Mesendoderm (in vitro differentiated cells): ENCODE results near the gene SQSTM1.

ENCODE experiments used
- DNase-seq: peaks from one replicate; pipeline ENCODE4 v3.0.0; 2013
- H2AK5ac ChIP-seq: 2 replicates; pipeline ENCODE4 v1.6.1; 2013; ENCODE audit warnings: low read length, inconsistent platforms
- H2BK120ac ChIP-seq: 2 replicates; pipeline ENCODE4 v1.6.1; 2013; ENCODE audit warnings: low read depth, mild to moderate bottlenecking, low read length, moderate library complexity, mixed read lengths
- H2BK15ac ChIP-seq: replicated peaks from 2 replicates; pipeline ENCODE4 v1.6.1; 2013; ENCODE audit warnings: low read depth, mild to moderate bottlenecking, moderate library complexity
- H2BK5ac ChIP-seq: 2 replicates; pipeline ENCODE4 v1.6.1; 2013; ENCODE audit warnings: low read length, inconsistent platforms
- H3K18ac ChIP-seq: 2 replicates; pipeline ENCODE4 v1.6.1; 2013; ENCODE audit warnings: mild to moderate bottlenecking, low read length, mixed read lengths
- H3K23ac ChIP-seq: one replicate; pipeline ENCODE4 v1.6.1; 2013; ENCODE audit warnings: low read length
- H3K27ac ChIP-seq: 2 replicates; pipeline ENCODE4 v1.5.1; 2013; ENCODE audit warnings: low read depth, mild to moderate bottlenecking, inconsistent platforms, low read length, moderate library complexity
- H3K27me3 ChIP-seq: 2 replicates; pipeline ENCODE4 v1.6.1; 2013; ENCODE audit warnings: low read length, control low read depth, mild to moderate bottlenecking, inconsistent platforms; ENCODE audit not compliant: insufficient read depth, poor library complexity
- H3K36me3 ChIP-seq: 2 replicates; pipeline ENCODE4 v1.6.1; 2013; ENCODE audit warnings: low read length, inconsistent platforms; ENCODE audit not compliant: control insufficient read depth, insufficient read depth
- H3K4ac ChIP-seq: one replicate; pipeline ENCODE4 v1.6.1; 2013; ENCODE audit warnings: low read depth, mild to moderate bottlenecking, low read length, moderate library complexity
- H3K4me1 ChIP-seq: 2 replicates; pipeline ENCODE4 v1.6.1; 2013; ENCODE audit warnings: low read depth, low read length, inconsistent platforms; ENCODE audit not compliant: control insufficient read depth
- H3K4me2 ChIP-seq: 2 replicates; pipeline ENCODE4 v1.6.1; 2013; ENCODE audit warnings: low read length
- H3K4me3 ChIP-seq: 2 replicates; pipeline ENCODE4 v1.5.1; 2013; ENCODE audit warnings: mild to moderate bottlenecking, low read length
- H3K56ac ChIP-seq: one replicate; pipeline ENCODE4 v1.6.1; 2013; ENCODE audit warnings: low read length
- H3K79me1 ChIP-seq: 2 replicates; pipeline ENCODE4 v1.6.1; 2013; ENCODE audit warnings: low read length, inconsistent platforms
- H3K79me2 ChIP-seq: 2 replicates; pipeline ENCODE4 v1.6.1; 2013; ENCODE audit warnings: mild to moderate bottlenecking, low read length; ENCODE audit not compliant: control insufficient read depth, insufficient read depth
- H3K9ac ChIP-seq: 2 replicates; pipeline ENCODE4 v1.6.1; 2013; ENCODE audit warnings: low read length, inconsistent platforms
- H4K5ac ChIP-seq: one replicate; pipeline ENCODE4 v1.6.1; 2013; ENCODE audit warnings: low read length
- H4K8ac ChIP-seq: one replicate; pipeline ENCODE4 v1.6.1; 2013; ENCODE audit warnings: low read depth, mild to moderate bottlenecking, control low read depth, low read length, moderate library complexity
- WGBS: extraction: QIAGEN DNeasy Blood & Tissue Kit; methylation state at CpG from one replicate; pipeline ENCODE4 v1.1.7; 2013; ENCODE audit warnings: low lambda C conversion rate, missing lambda C conversion rate; ENCODE audit not compliant: insufficient coverage; ENCODE audit errors: extremely low coverage; 5-methylcytosine and 5-hydroxymethylcytosine counted together

The SQSTM1 gene

DNA sequence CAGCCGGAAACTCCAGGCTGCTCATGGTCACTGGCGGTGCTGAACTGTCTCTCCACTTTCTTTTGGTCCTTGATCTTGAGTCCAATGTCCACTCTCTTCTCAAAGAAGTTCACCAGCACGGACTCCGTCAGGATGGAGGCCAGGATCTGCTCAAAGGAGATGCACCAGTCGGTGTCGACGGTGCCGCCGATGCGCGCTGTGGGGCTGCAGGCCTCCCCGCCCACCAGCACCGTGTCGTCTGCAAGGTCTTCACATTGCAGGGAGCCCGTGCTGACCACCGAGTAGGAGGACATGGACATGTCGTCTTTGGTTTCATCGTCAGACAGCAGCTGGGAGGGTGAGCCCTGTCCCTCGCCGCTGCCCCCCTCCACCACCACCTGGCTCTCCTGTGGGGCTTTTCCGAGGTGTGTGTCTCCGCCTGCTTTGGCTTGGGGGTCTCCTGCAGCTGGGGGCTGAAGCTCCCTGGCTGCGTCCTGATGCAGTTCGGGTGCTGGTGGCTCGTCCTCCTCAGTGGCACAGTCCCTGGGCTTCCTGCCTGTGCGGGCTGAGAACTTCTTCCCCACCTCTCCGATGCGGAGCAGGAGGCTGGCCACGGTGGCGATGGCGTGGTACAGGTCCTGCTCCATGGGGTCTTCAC, 42.9 kb downstream of the SQSTM1 start:
- H3K4me3 ChIP-seq, result no peak overlapping the region
- H3K79me2 ChIP-seq, result no peaks in the 10 kb centered on the region
- H2AK5ac ChIP-seq, result no peak overlapping the region
- H3K27me3 ChIP-seq, result no peaks in the 10 kb centered on the region
- no peak overlapping the region for H3K4me2 ChIP-seq
- no peak overlapping the region for H3K18ac ChIP-seq
- WGBS, result no CpG with 5 or more reads among the region's 31 CpGs
- H3K27ac ChIP-seq, result no peak overlapping the region
- peaks cover 5% of the 10 kb centered on the region for H3K36me3 ChIP-seq
- H3K4me1 ChIP-seq, result no peaks in the 10 kb centered on the region
- no peak overlapping the region for H3K9ac ChIP-seq
- H3K23ac ChIP-seq, result no peak overlapping the region
- no peak overlapping the region for H4K5ac ChIP-seq
- H3K56ac ChIP-seq, result no peak overlapping the region
- no peak overlapping the region for H2BK15ac ChIP-seq
- no peak overlapping the region for H4K8ac ChIP-seq
- no peaks in the 10 kb centered on the region for H3K79me1 ChIP-seq
- no peak overlapping the region for H2BK5ac ChIP-seq
- H2BK120ac ChIP-seq, result no peak overlapping the region
- no peak for DNase-seq
- H3K4ac ChIP-seq, result no peak overlapping the region

DNA sequence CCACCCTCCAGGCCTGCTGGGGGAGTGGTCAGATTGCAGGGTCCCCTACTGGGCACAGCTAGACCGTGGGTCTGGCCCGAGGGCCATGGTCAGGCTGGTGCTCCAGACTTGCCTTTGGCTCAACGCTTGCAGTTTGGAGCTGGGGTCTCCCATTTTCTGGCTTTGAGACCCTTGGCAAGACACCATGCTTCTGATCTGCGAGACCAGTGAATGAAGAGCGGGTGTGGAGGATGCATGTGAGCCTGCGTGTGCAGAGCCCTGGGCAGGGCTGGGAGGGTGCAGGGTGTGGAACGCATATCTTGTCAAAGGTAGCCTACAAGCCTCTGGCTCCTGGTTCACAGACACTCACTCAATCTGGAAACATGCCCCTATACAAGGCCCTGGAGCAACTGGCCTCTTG, 44.0 kb downstream of the SQSTM1 start:
- Histone ChIP-seq H3K4me2 (no peak overlapping the region), H3K4me1 (no peaks in the 10 kb centered on the region), H2BK120ac (no peak overlapping the region), H3K4ac (no peak overlapping the region), H3K23ac (no peak overlapping the region), H3K79me1 (no peaks in the 10 kb centered on the region), H4K5ac (no peak overlapping the region), H2BK15ac (no peak overlapping the region), H4K8ac (no peak overlapping the region), H3K9ac (no peak overlapping the region), H3K4me3 (no peak overlapping the region), H3K36me3 (peaks cover 5% of the 10 kb centered on the region), H3K27ac (no peak overlapping the region), H2BK5ac (no peak overlapping the region), H3K79me2 (no peaks in the 10 kb centered on the region), H2AK5ac (no peak overlapping the region), H3K18ac (no peak overlapping the region), H3K56ac (no peak overlapping the region), H3K27me3 (no peaks in the 10 kb centered on the region)
- no CpG with 5 or more reads among the region's 7 CpGs for WGBS
- no peak for DNase-seq

DNA sequence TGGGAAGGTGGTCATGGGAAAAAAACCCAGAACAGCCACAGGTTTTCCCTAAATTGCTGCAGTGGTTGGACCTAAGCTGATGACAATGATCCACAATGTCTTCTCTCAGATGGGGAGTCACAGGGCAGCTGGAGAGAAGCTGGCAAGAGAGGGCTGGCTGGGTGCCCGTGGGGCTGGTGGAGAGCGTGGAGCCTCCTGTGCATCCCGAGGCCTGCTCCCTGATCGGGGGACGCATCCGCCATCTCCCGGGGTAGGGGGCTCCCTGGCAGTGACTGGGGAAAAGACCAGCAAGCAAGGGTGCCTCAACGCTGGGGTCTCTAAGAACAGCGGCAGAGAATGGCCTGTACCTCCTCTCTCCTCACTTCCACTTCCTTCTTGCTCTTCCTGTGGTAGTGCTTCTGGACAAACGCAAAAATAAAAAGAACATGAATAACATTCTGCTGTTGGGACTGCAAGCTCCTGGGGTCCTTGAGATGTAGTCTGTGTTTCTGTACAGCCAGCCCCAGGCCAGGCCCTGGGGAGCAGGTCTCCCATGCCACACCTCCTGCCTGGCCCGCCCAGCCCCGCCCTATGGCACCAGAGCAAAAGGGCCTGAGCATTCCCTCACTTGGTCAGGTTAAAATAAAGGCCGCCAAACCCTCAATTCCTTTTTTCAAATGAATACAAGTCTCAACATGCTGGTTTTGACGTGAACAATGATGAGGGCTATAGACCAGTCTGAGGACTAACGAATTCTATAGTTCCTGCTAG, 45.0 kb downstream of the SQSTM1 start:
- no peaks in the 10 kb centered on the region for H3K79me2 ChIP-seq
- no peak overlapping the region for H2BK15ac ChIP-seq
- H3K23ac ChIP-seq, result no peak overlapping the region
- no peak overlapping the region for H2AK5ac ChIP-seq
- H3K18ac ChIP-seq, result no peak overlapping the region
- H2BK120ac ChIP-seq, result no peak overlapping the region
- no peak overlapping the region for H4K8ac ChIP-seq
- no peaks in the 10 kb centered on the region for H3K79me1 ChIP-seq
- H3K4me1 ChIP-seq, result no peaks in the 10 kb centered on the region
- no peak for DNase-seq
- WGBS, result no CpG with 5 or more reads among the region's 15 CpGs
- H3K27ac ChIP-seq, result no peak overlapping the region
- H3K36me3 ChIP-seq, result peaks cover 5% of the 10 kb centered on the region
- no peak overlapping the region for H4K5ac ChIP-seq
- no peak overlapping the region for H3K4me2 ChIP-seq
- H3K4ac ChIP-seq, result no peak overlapping the region
- no peak overlapping the region for H3K4me3 ChIP-seq
- H3K9ac ChIP-seq, result no peak overlapping the region
- no peak overlapping the region for H2BK5ac ChIP-seq
- H3K56ac ChIP-seq, result no peak overlapping the region
- H3K27me3 ChIP-seq, result no peaks in the 10 kb centered on the region

DNA sequence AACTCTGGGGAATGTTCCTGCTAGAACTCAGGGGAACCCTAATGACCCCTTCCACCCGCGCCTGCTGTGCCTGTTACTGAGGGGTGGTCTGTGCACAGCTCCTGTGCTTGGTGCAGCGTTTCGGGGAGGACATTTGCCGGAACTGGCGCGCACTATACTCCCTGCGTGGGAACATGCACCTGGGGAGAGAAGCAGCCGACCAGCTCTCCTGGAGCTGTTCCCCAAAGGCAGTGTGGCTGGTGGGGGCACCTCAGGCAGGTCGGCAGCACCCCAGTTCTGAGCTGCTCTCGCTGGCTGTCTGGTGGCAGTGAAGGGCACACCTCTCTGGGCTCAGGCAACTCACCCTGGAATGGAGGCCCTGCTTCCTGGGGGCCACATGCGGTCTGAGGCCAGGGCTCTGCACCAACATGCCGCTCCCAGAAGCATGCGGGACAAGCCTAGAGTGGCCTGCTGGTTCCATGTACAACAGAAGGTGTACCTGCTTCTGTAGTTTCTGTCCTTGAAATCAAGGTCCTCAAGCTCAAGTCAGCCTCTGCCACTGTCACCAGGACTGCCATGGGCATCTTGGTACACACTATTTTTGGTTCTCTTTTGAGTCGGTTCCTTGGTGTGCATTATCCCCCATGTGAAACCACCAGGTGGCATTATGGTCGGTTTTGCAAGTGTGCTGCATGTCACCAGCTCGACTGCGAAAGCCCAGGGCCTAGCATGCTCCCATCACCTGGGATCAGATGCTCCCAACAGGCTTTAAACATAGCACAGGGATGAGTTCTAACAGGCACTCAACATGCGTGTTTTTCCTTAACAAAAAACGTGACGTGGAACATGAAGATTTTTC, 45.8 kb downstream of the SQSTM1 start:
- no peak overlapping the region for H4K8ac ChIP-seq
- no peak overlapping the region for H4K5ac ChIP-seq
- no peak overlapping the region for H3K56ac ChIP-seq
- H3K23ac ChIP-seq, result no peak overlapping the region
- no peaks in the 10 kb centered on the region for H3K79me2 ChIP-seq
- no peak overlapping the region for H2AK5ac ChIP-seq
- peaks cover 5% of the 10 kb centered on the region for H3K36me3 ChIP-seq
- no peak overlapping the region for H3K4me2 ChIP-seq
- no peaks in the 10 kb centered on the region for H3K4me1 ChIP-seq
- H2BK5ac ChIP-seq, result no peak overlapping the region
- H3K18ac ChIP-seq, result no peak overlapping the region
- H3K27ac ChIP-seq, result no peak overlapping the region
- no peak overlapping the region for H3K4ac ChIP-seq
- H2BK15ac ChIP-seq, result no peak overlapping the region
- H3K9ac ChIP-seq, result no peak overlapping the region
- H3K27me3 ChIP-seq, result no peaks in the 10 kb centered on the region
- WGBS, result no CpG with 5 or more reads among the region's 21 CpGs
- no peak for DNase-seq
- H2BK120ac ChIP-seq, result no peak overlapping the region
- no peak overlapping the region for H3K4me3 ChIP-seq
- no peaks in the 10 kb centered on the region for H3K79me1 ChIP-seq

DNA sequence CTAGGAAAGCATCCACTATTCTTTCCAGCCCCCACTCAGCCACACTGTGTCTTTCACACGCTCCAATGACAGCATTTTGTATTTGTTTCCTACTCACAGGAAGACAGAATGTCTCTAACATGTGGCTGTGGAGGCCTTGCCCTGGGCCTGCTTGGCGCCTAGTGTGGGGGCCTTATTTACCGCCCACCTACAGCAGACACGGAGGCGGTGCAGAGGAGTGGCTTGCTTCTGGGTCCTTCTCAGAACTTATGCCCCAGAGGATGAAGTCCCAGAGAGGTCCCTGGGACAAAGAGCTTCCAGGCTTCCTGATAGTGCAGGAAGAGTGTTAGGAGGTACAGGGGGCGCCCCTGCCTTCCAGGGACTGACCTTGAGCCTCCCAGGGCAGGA, 46.4 kb downstream of the SQSTM1 start:
- Histone ChIP-seq H3K4me1 (no peaks in the 10 kb centered on the region), H3K4me3 (no peak overlapping the region), H3K27ac (no peak overlapping the region), H4K8ac (no peak overlapping the region), H2AK5ac (no peak overlapping the region), H3K18ac (no peak overlapping the region), H3K4ac (no peak overlapping the region), H4K5ac (no peak overlapping the region), H3K27me3 (no peaks in the 10 kb centered on the region), H3K36me3 (peaks cover 5% of the 10 kb centered on the region), H3K9ac (no peak overlapping the region), H3K23ac (no peak overlapping the region), H2BK5ac (no peak overlapping the region), H3K56ac (no peak overlapping the region), H2BK15ac (no peak overlapping the region), H3K79me2 (no peaks in the 10 kb centered on the region), H3K79me1 (no peaks in the 10 kb centered on the region), H3K4me2 (no peak overlapping the region), H2BK120ac (no peak overlapping the region)
- no peak for DNase-seq
- no CpG with 5 or more reads among the region's 6 CpGs for WGBS
